GM21825 (cell line): ENCODE results near the gene GAK.

ENCODE experiments used
- ATAC-seq: cut with Tn5 transposase; IDR thresholded peaks from one replicate; pipeline ENCODE4 v1.9.1; 2021; ENCODE audit warnings: mild to moderate bottlenecking, moderate library complexity; ENCODE audit not compliant: unreplicated experiment

GAK gene

GRCh38 chr4:874971-875817 is 56.9 kb downstream of the GAK start:
- ATAC-seq = no peak

- ATAC-seq = no peak
These were observed 58.1 kb downstream of the GAK start for GRCh38 chr4:874056-874455.

- ATAC-seq = no peak
These were observed 59.7 kb downstream of the GAK start for GRCh38 chr4:872241-872981.

DNA sequence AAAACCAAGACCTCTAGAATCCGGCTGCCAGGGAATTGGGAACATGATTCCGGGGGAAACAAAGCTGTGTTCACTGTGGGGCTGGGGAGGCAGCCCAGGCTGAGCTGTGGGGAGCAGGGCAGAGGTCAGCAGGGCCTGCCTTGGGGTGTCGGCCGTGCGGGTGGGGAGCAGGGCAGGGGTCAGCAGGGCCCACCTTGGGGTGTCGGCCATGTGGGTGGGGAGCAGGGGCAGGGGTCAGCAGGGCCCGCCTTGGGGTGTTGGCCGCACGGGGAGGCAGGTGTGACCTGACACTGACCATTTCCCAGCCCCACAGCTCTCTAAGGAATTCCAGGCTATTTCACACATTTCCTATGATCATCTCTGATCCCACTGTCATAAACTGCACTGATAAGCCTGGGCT is 60.6 kb downstream of the GAK start:
- no peak for ATAC-seq

DNA sequence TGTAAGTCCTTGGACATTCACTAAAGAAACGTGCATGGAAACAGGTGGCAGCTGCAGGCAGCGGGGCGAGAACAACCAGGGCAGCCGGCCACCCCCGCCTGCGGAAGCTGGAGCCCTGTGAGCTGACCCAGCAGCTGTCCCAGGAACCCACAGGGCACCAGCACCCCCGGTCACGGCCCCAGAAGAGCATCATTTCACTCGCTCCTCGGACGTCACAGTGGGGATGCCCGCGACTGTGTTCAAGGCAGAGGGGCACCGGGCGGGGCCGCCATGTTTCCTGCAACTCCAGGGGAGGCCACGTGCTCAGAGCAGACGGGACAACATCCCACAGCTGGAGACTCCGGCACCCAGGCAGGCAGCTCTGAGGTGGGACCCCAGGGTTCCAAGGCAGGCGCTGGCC is 61.2 kb downstream of the GAK start:
- no peak for ATAC-seq

DNA sequence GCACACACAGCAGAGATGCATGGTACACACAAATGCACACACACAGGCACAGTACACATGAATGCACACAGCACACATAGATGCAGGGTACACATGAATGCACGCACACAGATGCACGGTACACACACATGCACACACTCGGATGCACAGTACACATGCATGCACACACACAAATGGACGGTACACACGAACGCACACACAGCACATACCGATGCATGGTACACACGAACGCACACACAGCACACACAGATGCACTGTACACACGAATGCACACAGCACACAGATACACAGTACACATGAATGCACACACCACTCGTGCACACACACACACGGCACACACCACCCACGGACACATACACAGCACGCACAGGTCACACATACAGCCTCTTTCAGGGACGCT is 62.3 kb downstream of the GAK start:
- ATAC-seq = no peak

DNA sequence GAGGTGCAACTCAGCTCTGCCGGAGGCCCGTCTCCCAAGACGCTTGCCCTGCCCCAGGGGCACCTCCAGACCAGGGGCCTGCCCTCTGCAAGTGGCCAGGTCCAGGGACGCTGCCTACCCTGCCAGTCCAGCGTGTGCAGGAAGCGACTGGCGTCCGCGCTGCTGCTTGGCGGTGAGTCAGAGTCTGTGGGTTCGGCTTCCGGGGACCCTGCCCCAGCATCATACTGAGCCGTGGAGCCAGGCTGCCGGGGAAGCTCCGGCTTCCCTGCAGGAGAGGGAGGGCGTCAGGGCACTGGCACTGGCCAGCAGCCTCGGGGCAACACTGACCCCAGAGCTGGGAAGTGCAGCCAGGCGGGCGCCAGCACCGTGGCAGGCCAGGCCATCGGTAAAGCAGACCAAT is 63.7 kb downstream of the GAK start:
- no peak for ATAC-seq

DNA sequence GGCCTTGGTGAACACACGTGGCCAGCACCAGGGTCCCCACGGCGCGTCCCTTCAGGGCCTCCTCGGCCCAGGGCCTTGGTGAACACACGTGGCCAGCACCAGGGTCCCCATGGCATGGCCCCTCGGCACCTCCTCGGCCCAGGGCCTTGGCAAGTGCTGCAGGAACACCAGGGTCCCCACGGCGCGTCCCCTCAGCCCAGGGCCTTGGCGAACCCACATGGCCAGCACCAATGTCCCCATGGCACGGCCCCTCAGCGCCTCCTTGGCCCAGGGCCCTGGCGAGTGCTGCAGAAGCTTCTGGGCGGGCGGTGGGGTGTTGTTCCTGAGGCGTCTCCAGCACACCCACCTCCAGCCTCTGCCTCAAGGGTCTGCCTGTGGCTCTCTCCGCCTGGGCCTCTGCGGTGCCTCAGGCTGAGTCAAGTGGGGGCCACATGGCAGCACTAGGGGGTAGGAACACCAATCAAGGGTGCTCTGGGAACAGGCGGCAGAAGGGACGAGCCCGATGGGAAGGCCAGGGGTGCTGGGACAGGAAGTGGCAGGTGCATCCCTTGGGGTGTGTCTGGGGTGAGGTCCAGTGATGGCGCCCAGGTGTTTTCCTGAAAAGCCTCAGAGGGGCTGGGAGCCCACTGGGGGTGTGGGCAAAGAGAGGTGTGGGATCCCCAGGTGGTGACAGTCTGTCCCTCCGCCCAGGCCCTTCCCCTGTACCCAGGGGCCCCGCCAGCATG is 64.4 kb downstream of the GAK start:
- ATAC-seq = no peak

DNA sequence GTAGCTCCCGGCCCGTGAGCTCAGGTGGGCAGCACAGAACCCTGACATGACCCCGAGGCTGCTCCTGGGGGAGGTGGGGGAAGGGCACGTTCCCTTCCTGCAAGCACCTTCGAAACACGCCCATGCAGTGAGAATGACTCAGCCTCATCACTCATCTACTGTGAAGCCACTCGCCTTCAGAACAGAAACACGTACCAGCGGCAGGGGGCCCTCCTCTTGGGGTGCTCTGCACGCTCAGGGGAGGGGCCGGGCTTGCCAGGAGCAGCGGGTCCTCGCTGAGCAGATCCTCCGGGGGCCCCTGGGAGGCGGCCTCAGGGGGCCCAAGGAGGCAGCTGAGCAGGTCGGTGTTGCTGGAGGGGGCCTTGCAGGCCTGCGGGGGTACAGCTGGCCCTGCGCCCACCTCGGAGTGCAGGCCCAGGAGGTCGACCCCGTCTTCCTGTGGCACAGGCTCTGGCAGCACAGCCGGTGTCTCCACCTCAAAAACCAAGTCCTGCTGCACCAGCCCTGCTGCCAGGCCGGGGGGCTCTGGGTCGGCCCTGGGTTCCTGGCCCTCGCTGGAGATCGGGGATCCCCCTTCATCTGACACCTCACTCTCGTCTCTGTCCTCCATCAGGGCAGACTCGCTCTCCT is 65.2 kb downstream of the GAK start:
- ATAC-seq = no peak

DNA sequence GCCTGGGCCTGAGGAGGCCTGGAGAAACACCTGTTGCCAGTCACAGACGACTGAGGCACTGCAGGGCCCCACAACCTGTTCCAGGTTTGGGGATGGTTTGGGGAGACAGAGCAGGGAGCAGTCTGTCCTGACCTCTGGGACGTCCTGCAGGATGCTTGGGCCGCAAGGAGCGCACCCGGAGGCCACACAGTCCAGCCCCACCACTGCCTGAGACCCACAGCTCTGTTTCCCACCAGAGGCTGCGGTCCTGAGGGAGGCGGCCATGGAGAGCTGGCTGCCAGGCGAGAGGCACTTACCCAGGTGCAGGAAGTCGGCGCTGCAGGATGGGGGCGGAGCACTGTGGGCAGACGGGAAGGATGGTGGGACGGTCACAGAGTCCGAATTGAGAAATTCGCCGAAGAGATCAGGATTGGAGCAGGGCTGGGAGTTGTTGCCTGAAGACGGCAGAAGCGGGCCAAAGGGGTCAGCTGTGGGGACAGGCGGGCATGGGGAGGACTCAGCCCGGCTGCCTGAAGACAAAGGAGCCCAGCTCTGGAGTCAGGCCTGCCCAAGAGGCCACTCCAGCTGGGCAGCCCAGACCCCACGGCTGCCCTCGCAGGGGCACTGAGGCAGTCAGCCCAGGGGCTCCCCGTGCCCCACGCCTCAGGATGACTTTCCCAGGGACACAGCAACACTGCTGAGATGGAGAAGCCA is 65.9 kb downstream of the GAK start:
- no peak for ATAC-seq

- ATAC-seq = no peak
These were observed 66.5 kb downstream of the GAK start for GRCh38 chr4:865572-865971.

DNA sequence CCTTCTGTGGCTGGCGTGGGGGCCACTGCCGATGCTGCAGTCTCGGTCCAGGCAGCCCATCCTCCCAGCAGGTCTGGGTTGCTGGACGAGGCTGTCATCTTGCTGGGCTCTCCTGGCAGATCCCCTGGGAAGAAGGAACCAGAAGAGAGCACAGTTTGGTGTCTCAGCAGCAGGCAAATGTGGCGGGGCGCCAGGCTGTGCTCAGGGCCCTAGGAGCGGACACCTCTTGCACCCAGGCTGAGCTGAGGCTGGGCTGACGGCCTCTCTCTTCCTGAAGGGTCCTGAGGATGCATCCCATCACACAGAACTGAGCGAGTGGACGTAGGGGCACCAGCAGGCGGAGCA is 67.0 kb downstream of the GAK start:
- no peak for ATAC-seq

- ATAC-seq = no peak
These were observed 67.5 kb downstream of the GAK start for GRCh38 chr4:864456-865120.

GRCh38 chr4:860561-860960 is 71.6 kb downstream of the GAK start:
- ATAC-seq = no peak

DNA sequence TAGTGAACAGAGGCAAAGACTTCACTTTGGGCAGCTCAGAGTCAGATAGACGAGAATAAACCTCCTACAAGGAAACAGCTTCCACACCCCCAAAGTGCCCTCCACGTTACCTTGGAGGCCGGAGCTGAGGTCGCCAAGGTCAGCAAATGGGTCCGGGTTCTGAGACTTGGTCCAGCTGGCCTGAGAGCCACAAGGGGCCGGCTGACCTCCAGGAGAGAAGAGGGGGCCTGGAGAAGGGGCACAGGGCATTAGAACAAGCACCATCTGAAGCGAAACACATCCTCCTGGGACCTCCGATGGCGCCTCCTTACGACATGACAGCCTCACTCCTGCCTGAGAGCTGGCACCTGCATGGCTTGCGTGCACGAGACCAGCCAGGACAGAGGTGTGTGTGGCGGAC is 72.6 kb downstream of the GAK start:
- ATAC-seq = no peak

- no peak for ATAC-seq
These were observed 73.2 kb downstream of the GAK start for GRCh38 chr4:858831-859451.

DNA sequence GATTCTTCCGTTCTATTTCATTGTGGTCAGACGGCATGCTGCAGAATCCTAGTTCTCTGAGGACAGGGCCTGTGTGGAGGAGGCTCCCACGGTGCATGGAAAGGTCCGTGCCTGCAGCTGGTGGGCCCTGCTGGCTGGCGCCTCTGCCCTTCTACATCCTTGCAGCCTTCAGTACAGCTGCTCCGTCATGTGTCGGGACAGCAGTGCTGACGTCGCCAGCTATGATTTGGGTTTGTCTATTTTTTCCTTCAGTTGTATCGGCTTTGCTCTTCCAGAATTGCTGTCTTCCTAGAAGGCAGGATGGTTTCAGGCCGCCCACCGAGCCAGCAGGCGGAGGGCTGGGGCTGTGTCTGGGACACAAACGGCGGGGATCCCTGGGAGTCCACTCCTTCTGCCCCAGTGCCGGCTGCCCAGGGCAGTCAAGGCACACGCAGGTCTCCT is 74.1 kb downstream of the GAK start:
- no peak for ATAC-seq

DNA sequence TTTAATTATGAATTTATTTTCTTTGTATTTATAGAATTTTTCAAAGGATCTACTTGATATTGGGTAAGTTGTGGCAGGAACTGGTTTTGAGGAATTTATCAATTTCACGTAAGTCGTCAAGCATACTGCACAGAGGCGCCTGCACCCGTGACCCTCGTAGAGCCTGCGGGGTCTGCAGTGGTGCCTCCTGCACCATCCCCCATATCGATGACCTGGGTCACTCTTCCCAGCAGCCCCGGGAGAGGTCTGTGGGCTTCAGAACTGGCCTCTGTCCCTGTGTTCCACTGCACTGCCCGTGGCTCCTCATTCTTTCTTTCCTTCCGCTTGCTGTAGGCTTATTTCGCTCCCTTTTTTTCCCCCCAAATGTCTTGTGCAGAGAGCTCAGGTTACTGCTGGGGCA is 74.7 kb downstream of the GAK start:
- ATAC-seq = no peak

- no peak for ATAC-seq
These were observed 75.8 kb downstream of the GAK start for GRCh38 chr4:856225-856901.
